Endothelial cell of umbilical vein (primary cell): ENCODE results near the gene FTO. TPM values are rescaled to one million over a fixed set of nuclear protein-coding genes. Genes with fewer than 3 reads are reported as not detected.

Experiments used
- BruUV-seq: library from RNA; stranded (reverse); fragments of 400-500 nt; replicated peaks from 2 replicates; lab custom pipeline; 2021; lab: Mats Ljungman, UMichigan
- CTCF ChIA-PET: fragments of 300-600, 350-600 bp; sonication (Branson Sonifier 250); formaldehyde crosslinking; loops from one replicate; lab custom pipeline; 2021; ENCODE audit warnings: antibody characterized with exemption, inconsistent platforms; lab: Charles Lee
- POLR2A ChIA-PET: fragments of 300-600, 350-600 bp; sonication (Branson Sonifier 250); formaldehyde crosslinking; loops from one replicate; lab custom pipeline; 2021; ENCODE audit warnings: antibody characterized with exemption, inconsistent platforms; lab: Charles Lee
- DNase-seq: peaks from one replicate; pipeline ENCODE4 v3.0.0-alpha.2; 2011; ENCODE audit warnings: low read depth, low spot score
- FAIRE-seq: peaks from 2 replicates; lab custom pipeline; 2011; peaks lifted over from hg19 to GRCh38; lab: Jason Lieb, UNC
- H2AFZ ChIP-seq: 2 replicates; pipeline ENCODE4 v1.6.0; 2012; ENCODE audit warnings: low read depth, low read length, control low read depth, inconsistent platforms
- H3K27ac ChIP-seq: 2 replicates; pipeline ENCODE4 v1.5.1; 2011; ENCODE audit warnings: low read depth, mild to moderate bottlenecking, control low read depth, low read length, moderate library complexity; ENCODE audit not compliant: insufficient read depth
- H3K27me3 ChIP-seq, 2 experiments: 2 replicates each; pipeline versions ENCODE4 v1.6.0 to v1.6.1; 2011; ENCODE audit warnings: low read length in 2 of 2, mixed read lengths in 1 of 2; ENCODE audit not compliant: control insufficient read depth in 2 of 2, insufficient read depth in 2 of 2
- H3K36me3 ChIP-seq, 2 experiments: 2 replicates in 1 of 2; 3 replicates in 1 of 2; pipeline ENCODE4 v1.5.1; 2011; ENCODE audit warnings: low read length in 2 of 2, mild to moderate bottlenecking in 1 of 2, moderate library complexity in 1 of 2; ENCODE audit not compliant: control insufficient read depth in 2 of 2, insufficient read depth in 2 of 2; ENCODE audit errors: extremely low read depth in 1 of 2
- H3K4me1 ChIP-seq: 3 replicates; pipeline ENCODE4 v1.5.1; 2011; ENCODE audit warnings: mild to moderate bottlenecking, low read length; ENCODE audit not compliant: control insufficient read depth, insufficient read depth; ENCODE audit errors: extremely low read depth
- H3K4me2 ChIP-seq: 2 replicates; pipeline ENCODE4 v1.6.1; 2011; ENCODE audit warnings: low read length, control low read depth, mixed read lengths; ENCODE audit not compliant: insufficient read depth
- H3K4me3 ChIP-seq, 3 experiments: fragments of 200-600 bp in 1 of 3; sonication (generic), shearing (Covaris generic) in 1 of 3; replicated peaks in 1 of 3; 2 replicates each; pipeline ENCODE4 v1.5.1; 2011 to 2016; ENCODE audit warnings: control low read depth in 3 of 3, low read length in 3 of 3, mild to moderate bottlenecking in 2 of 3, inconsistent platforms in 1 of 3, low read depth in 1 of 3, moderate library complexity in 1 of 3; ENCODE audit not compliant: insufficient read depth in 1 of 3
- H3K79me2 ChIP-seq: 2 replicates; pipeline ENCODE4 v1.6.0; 2012; ENCODE audit warnings: low read length, inconsistent platforms; ENCODE audit not compliant: control insufficient read depth, insufficient read depth
- H3K9ac ChIP-seq: replicated peaks from 2 replicates; pipeline ENCODE3; 2011; ENCODE audit warnings: low read length, control low read depth; ENCODE audit not compliant: insufficient read depth; ENCODE audit errors: extremely low read depth
- H3K9me1 ChIP-seq: replicated peaks from 3 replicates; pipeline ENCODE4 v1.6.0; 2011; ENCODE audit warnings: mild to moderate bottlenecking, low read length; ENCODE audit not compliant: control insufficient read depth, insufficient read depth; ENCODE audit errors: extremely low read depth
- H3K9me3 ChIP-seq: replicated peaks from 2 replicates; pipeline ENCODE4 v1.5.1; 2012; ENCODE audit warnings: low read length, inconsistent platforms; ENCODE audit not compliant: control insufficient read depth, insufficient read depth
- H4K20me1 ChIP-seq: replicated peaks from 2 replicates; pipeline ENCODE3; 2011; ENCODE audit warnings: mild to moderate bottlenecking, low read length; ENCODE audit not compliant: control insufficient read depth, insufficient read depth; ENCODE audit errors: extremely low read depth
- EZH2 ChIP-seq: IDR thresholded peaks from 2 replicates; pipeline ENCODE4 v1.6.1; 2012; ENCODE audit warnings: borderline replicate concordance, low read depth, mild to moderate bottlenecking, moderate library complexity, low read length, inconsistent platforms; ENCODE audit not compliant: severe bottlenecking
- FOS ChIP-seq: IDR thresholded peaks from 2 replicates; pipeline ENCODE4 v1.6.1; 2011; ENCODE audit warnings: mild to moderate bottlenecking, low read length, moderate library complexity, borderline replicate concordance; ENCODE audit not compliant: insufficient read depth
- GATA2 ChIP-seq: IDR thresholded peaks from 2 replicates; pipeline ENCODE4 v1.7.0; 2011; ENCODE audit warnings: low read depth, mild to moderate bottlenecking, moderate library complexity, mixed read lengths, low read length; ENCODE audit not compliant: insufficient read length, insufficient read depth
- JUN ChIP-seq: IDR thresholded peaks from 2 replicates; pipeline ENCODE4 v1.6.1; 2011; ENCODE audit warnings: borderline replicate concordance, low read depth; ENCODE audit not compliant: insufficient read length, insufficient read depth
- MYC ChIP-seq: IDR thresholded peaks from one replicate; pipeline ENCODE4 v1.6.1; 2011; ENCODE audit warnings: mild to moderate bottlenecking, low read depth, low read length
- POLR2A ChIP-seq: IDR thresholded peaks from 2 replicates; pipeline ENCODE4 v1.6.1; 2012; ENCODE audit warnings: low read depth, mild to moderate bottlenecking, control low read depth, low read length
- POLR2AphosphoS5 ChIP-seq: IDR thresholded peaks from 2 replicates; pipeline ENCODE4 v1.6.1; 2012; ENCODE audit warnings: low read depth, mild to moderate bottlenecking, control low read depth, low read length, moderate library complexity; ENCODE audit not compliant: insufficient read depth
- dilution Hi-C: fragments of 300-500 bp; cut with MboI; formaldehyde crosslinking; loops from one replicate; pipeline ENCODE4 v1.15.0; 2019; ENCODE audit warnings: low sequenced_read_pairs; ENCODE audit not compliant: extremely low pct_ligation_motif_present
- intact Hi-C: fragments of 100-400 bp; cut with micrococcal nuclease; formaldehyde crosslinking; loops from one replicate; pipeline ENCODE4 v1.10.0; 2022
- polyA plus RNA-seq, 4 experiments: library from polyadenylated mRNA; depleted of rRNA in 3 of 4; stranded (reverse) in 3 of 4; unstranded in 1 of 4; fragments of >200 nt; gene quantifications; 2 replicates each; pipeline versions ENCODE4 v1.2.1 to v1.2.3, GENCODE V29; 2011 to 2012; ENCODE audit warnings: missing spikeins in 1 of 4
- total RNA-seq: library from RNA; stranded (reverse); gene quantifications from 2 replicates; pipeline ENCODE4 v1.2.3, GENCODE V29; 2021
- TF ChIP-seq, protein P1 (sequence below): IDR thresholded peaks from 2 replicates; pipeline ENCODE4 v1.6.1; 2011; ENCODE audit not compliant: insufficient read depth, insufficient read length
- TF ChIP-seq, protein P2 (sequence below), 2 donors: IDR thresholded peaks; 1 replicate in 1 of 2; 2 replicates in 1 of 2; pipeline ENCODE4 v1.5.1; 2011; ENCODE audit warnings: low read length in 2 of 2, mild to moderate bottlenecking in 2 of 2, moderate library complexity in 2 of 2, control low read depth in 1 of 2, inconsistent platforms in 1 of 2, low read depth in 1 of 2; ENCODE audit not compliant: insufficient read depth in 1 of 2; ENCODE audit errors: extremely low read depth in 1 of 2

FTO gene
- total and polyA plus RNA-seq, 2 donors (not counting 3 experiments of a cell fraction or from before 2014, with no cell fraction given) = 48.6 to 87.1 TPM

DNA sequence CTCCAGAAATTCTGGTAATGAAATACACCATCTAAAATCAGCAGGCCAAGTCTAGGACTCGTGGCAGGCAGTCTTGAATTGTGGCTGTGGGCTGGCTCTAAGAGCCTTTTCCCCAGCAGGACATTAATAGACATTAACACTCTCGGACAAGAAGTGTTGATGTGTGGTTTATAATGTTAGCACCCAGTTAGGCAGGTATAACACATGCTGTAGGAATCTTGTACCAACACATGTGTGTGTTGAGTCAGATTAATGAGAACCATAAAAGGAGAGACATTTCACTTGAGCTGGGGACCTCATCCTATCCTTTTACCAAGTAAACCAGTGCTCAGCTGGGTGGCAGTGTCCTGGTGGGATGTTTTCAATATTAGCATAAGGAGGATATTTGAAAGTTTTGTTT lies 264.5 kb downstream of the FTO start:
- FAIRE-seq = no peak
- Histone ChIP-seq H4K20me1 (no peaks in the 10 kb centered on the region), H3K27me3 (no peaks in the 10 kb centered on the region), H3K4me3 (no peak overlapping the region), H3K4me1 (no peaks in the 10 kb centered on the region), H3K27ac (no peak overlapping the region), H3K9me3 (no peaks in the 10 kb centered on the region), H3K79me2 (no peaks in the 10 kb centered on the region), H3K36me3 (no peaks in the 10 kb centered on the region), H3K4me2 (no peak overlapping the region), H2AFZ (no peak overlapping the region), H3K9ac (no peak overlapping the region), H3K9me1 (no peaks in the 10 kb centered on the region)
- CTCF ChIA-PET = no interaction called here
- POLR2A ChIA-PET = no interaction called here
- TF ChIP-seq EZH2 (no peak), JUN (no peak), POLR2A (no peak), MYC (no peak), FOS (no peak), POLR2AphosphoS5 (no peak), GATA2 (no peak)
- TF ChIP-seq, protein P1, sequence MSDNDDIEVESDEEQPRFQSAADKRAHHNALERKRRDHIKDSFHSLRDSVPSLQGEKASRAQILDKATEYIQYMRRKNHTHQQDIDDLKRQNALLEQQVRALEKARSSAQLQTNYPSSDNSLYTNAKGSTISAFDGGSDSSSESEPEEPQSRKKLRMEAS = no peak
- TF ChIP-seq, protein P2, sequence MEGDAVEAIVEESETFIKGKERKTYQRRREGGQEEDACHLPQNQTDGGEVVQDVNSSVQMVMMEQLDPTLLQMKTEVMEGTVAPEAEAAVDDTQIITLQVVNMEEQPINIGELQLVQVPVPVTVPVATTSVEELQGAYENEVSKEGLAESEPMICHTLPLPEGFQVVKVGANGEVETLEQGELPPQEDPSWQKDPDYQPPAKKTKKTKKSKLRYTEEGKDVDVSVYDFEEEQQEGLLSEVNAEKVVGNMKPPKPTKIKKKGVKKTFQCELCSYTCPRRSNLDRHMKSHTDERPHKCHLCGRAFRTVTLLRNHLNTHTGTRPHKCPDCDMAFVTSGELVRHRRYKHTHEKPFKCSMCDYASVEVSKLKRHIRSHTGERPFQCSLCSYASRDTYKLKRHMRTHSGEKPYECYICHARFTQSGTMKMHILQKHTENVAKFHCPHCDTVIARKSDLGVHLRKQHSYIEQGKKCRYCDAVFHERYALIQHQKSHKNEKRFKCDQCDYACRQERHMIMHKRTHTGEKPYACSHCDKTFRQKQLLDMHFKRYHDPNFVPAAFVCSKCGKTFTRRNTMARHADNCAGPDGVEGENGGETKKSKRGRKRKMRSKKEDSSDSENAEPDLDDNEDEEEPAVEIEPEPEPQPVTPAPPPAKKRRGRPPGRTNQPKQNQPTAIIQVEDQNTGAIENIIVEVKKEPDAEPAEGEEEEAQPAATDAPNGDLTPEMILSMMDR (IDR thresholded peaks at IDR 0.05; ENCODE audit: extremely low read depth in 1 of 2, insufficient read depth in 1 of 2, low read depth in 1 of 2, low read length in 2 of 2) = no peak
- intact Hi-C loops = no loop called here
- no peak for DNase-seq
- dilution Hi-C loops = no loop called here
- no TSS peak for BruUV-seq
